IPS-18a (cell line): ENCODE data around the gene TAF1D.

ENCODE experiments used
- H3K27ac ChIP-seq: one replicate; pipeline ENCODE4 v1.5.1; 2013; ENCODE audit warnings: low read length
- H3K27me3 ChIP-seq: one replicate; pipeline ENCODE4 v1.6.1; 2013; ENCODE audit warnings: mild to moderate bottlenecking, low read length; ENCODE audit not compliant: control insufficient read depth, insufficient read depth
- H3K36me3 ChIP-seq: one replicate; pipeline ENCODE4 v1.6.1; 2013; ENCODE audit warnings: low read depth, low read length; ENCODE audit not compliant: control insufficient read depth
- H3K4me1 ChIP-seq: one replicate; pipeline ENCODE4 v1.6.1; 2013; ENCODE audit warnings: low read depth, low read length; ENCODE audit not compliant: control insufficient read depth
- H3K4me3 ChIP-seq: one replicate; pipeline ENCODE4 v1.5.1; 2013; ENCODE audit warnings: low read length
- H3K9ac ChIP-seq: one replicate; pipeline ENCODE4 v1.6.1; 2013; ENCODE audit warnings: mild to moderate bottlenecking, low read length, moderate library complexity
- H3K9me3 ChIP-seq: one replicate; pipeline ENCODE4 v1.6.1; 2013; ENCODE audit warnings: low read depth, low read length; ENCODE audit not compliant: control insufficient read depth

Gene TAF1D

GRCh38 chr11:93715797-93716396 lies 25.4 kb downstream of the TAF1D start:
- Histone ChIP-seq H3K9ac (no peak overlapping the region), H3K36me3 (peaks cover 20% of the 10 kb centered on the region), H3K27ac (no peak overlapping the region), H3K9me3 (no peaks in the 10 kb centered on the region), H3K4me3 (no peak overlapping the region), H3K4me1 (peaks cover 4% of the 10 kb centered on the region), H3K27me3 (no peaks in the 10 kb centered on the region)

- H3K9ac ChIP-seq, result no peak overlapping the region
- H3K36me3 ChIP-seq, result peaks cover 36% of the 10 kb centered on the region
These were observed 28.6 kb downstream of the TAF1D start for GRCh38 chr11:93712678-93713077.

DNA sequence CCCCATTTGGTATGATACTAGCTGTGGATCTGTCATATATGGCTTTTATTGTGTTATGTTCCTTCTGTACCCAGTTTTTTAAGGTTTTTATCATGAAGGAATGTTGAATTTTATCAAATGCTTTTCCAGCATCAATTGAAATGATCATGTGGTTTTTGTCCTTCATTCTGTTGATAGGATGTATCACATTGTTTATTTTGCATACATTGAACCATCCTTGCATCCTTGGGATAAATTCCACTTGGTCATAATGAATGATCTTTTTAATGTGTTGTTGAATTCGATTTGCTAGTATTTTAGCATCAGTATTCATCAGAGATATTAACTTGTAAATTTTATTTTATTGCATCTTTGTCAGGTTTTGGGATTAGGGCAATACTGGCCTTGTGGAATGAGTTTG lies 31.1 kb downstream of the TAF1D start:
- Histone ChIP-seq H3K9ac (no peak overlapping the region), H3K27me3 (no peaks in the 10 kb centered on the region), H3K4me1 (peaks cover 4% of the 10 kb centered on the region), H3K36me3 (peaks cover 36% of the 10 kb centered on the region), H3K9me3 (no peaks in the 10 kb centered on the region), H3K27ac (no peak overlapping the region), H3K4me3 (no peak overlapping the region)

More at GRCh38 chr11:93712678-93713077, 28.6 kb downstream of the TAF1D start:
- Histone ChIP-seq H3K4me1 (peaks cover 4% of the 10 kb centered on the region), H3K4me3 (no peak overlapping the region), H3K27ac (no peak overlapping the region), H3K9me3 (no peaks in the 10 kb centered on the region), H3K27me3 (no peaks in the 10 kb centered on the region)

DNA sequence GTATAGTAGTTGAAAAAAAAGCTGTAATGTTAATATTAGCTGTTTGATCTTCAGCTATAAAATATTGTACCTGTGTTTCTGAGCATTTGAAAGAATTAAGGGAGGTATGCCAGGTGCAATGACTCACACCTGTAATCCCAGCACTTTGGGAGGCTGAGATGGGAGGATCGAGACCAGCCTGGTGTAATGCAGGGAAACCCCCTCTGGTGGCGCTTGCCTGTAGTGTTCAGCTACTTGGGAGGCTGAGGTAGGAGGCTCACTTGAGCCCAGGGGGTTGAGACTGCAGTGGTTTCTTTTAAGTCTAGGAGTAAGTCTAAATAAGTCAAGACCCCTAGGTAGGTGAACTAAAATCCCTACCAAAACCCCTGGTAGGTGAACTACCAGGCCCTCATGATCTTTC lies 37.1 kb downstream of the TAF1D start:
- Histone ChIP-seq H3K36me3 (peaks cover 59% of the 10 kb centered on the region), H3K4me1 (no peaks in the 10 kb centered on the region), H3K9ac (no peak overlapping the region), H3K27me3 (no peaks in the 10 kb centered on the region), H3K9me3 (no peaks in the 10 kb centered on the region), H3K27ac (no peak overlapping the region), H3K4me3 (no peak overlapping the region)

DNA sequence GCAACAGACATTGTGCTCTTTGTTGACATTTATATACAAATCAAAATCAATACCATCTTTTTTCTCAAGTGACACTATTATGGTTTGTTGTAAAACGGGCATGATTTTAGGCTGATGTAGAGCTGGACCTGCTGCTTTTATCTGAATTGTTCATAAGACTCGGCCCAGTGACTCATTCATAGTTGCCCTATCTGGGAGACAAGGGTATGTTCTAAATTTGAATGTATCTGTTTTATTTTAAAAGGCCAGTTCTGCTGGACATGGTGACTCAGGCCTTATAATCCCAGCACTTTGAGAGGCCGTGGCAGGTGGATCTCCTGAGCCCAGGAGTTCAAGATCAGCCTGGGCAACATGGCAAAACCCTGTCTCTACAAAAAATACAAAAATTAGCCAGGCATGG lies 40.5 kb downstream of the TAF1D start:
- peaks cover 68% of the 10 kb centered on the region for H3K36me3 ChIP-seq
- no peak overlapping the region for H3K4me3 ChIP-seq
- no peaks in the 10 kb centered on the region for H3K27me3 ChIP-seq
- no peak overlapping the region for H3K27ac ChIP-seq
- no peak overlapping the region for H3K9ac ChIP-seq
- H3K9me3 ChIP-seq, result no peaks in the 10 kb centered on the region
- H3K4me1 ChIP-seq, result no peaks in the 10 kb centered on the region

DNA sequence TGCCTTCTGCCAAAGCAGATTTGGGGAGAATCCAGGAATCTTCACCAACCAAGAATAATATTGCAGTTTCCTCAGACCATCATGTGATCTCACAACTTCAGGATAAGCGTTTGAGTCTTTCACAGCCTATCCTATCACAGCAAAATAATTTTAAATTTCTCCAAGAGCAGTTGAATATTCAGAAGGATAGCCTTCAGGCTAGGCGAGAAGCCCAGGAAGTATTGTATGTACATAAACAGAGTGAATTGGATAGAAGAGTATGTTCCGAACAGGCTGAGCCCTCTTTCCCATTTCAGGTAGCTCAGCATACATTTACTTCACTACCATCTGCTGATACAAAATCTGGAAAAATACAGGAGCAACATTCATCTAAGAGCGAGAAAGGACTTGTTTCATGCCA lies 43.7 kb downstream of the TAF1D start:
- H3K9me3 ChIP-seq, result no peaks in the 10 kb centered on the region
- H3K27ac ChIP-seq, result no peak overlapping the region
- no peak overlapping the region for H3K9ac ChIP-seq
- H3K36me3 ChIP-seq, result peaks cover 72% of the 10 kb centered on the region
- H3K27me3 ChIP-seq, result no peaks in the 10 kb centered on the region
- no peaks in the 10 kb centered on the region for H3K4me1 ChIP-seq
- no peak overlapping the region for H3K4me3 ChIP-seq

GRCh38 chr11:93694557-93694956 lies 46.7 kb downstream of the TAF1D start:
- Histone ChIP-seq H3K27me3 (no peaks in the 10 kb centered on the region), H3K9me3 (no peaks in the 10 kb centered on the region), H3K4me1 (no peaks in the 10 kb centered on the region), H3K27ac (no peak overlapping the region), H3K9ac (no peak overlapping the region), H3K36me3 (peaks cover 74% of the 10 kb centered on the region), H3K4me3 (no peak overlapping the region)

DNA sequence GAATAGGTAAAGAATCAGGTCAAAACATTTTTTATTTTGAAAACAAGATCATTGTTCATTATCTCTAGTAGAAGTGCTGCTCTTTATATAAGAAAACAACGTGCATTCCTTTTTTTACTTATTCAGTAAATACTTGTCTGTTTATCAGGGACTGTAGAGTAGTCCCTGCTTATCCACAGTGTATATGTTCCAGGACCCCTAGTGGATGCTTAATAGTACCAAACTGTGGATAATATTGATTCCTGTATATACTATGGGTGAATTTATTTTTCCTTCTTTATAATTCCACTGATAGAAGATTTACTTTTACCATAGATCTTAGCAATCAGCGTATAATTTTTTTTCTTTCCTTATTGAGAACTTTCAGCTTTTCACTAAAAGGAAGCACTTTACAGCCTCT lies 47.2 kb downstream of the TAF1D start:
- H3K4me3 ChIP-seq, result no peak overlapping the region
- H3K4me1 ChIP-seq, result no peaks in the 10 kb centered on the region
- H3K27ac ChIP-seq, result no peak overlapping the region
- H3K36me3 ChIP-seq, result peaks cover 74% of the 10 kb centered on the region
- no peaks in the 10 kb centered on the region for H3K27me3 ChIP-seq
- no peak overlapping the region for H3K9ac ChIP-seq
- no peaks in the 10 kb centered on the region for H3K9me3 ChIP-seq

DNA sequence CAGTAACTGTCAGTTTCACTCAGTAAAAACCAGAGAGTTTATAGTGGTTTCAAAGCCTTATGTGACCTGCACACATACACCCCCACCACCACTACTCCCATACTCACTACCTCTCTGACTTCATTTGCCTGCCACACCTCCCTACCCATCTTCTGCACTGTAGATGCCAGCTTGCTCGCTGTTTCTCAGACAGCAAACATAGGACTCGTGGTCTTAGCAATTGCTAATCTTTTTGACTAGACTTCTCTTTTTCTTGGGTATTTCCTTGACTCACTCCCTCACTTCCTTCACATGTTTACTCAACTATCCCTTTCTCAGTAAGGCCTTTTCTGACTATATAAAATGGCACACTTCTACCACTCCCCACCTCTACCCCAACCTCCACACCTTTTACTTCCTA lies 52.1 kb downstream of the TAF1D start:
- Histone ChIP-seq H3K9ac (no peak overlapping the region), H3K4me3 (no peak overlapping the region), H3K9me3 (no peaks in the 10 kb centered on the region), H3K27ac (no peak overlapping the region), H3K36me3 (peaks cover 62% of the 10 kb centered on the region), H3K4me1 (no peaks in the 10 kb centered on the region), H3K27me3 (no peaks in the 10 kb centered on the region)

DNA sequence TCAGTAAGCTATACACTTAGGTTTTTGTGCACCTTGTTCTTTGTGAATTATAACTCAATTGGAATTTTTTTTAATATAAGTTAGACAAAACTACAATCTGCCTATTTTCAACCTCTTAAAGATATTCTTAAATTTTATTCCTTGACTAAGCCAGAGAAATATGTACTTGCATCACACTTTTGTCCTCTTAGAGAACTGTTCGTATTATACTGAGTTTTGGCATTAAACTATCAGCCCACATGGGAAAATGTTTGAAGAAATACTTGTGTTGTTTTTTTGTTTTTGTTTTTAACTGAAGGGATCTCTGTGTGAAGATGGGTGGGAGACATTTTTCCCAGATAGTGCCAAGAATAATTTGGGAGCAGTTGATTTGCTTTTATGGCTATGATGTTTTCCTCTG lies 54.5 kb downstream of the TAF1D start:
- peaks cover 69% of the 10 kb centered on the region for H3K36me3 ChIP-seq
- no peak overlapping the region for H3K9ac ChIP-seq
- H3K4me1 ChIP-seq, result no peaks in the 10 kb centered on the region
- no peak overlapping the region for H3K27ac ChIP-seq
- H3K9me3 ChIP-seq, result no peaks in the 10 kb centered on the region
- H3K27me3 ChIP-seq, result no peaks in the 10 kb centered on the region
- H3K4me3 ChIP-seq, result no peak overlapping the region

DNA sequence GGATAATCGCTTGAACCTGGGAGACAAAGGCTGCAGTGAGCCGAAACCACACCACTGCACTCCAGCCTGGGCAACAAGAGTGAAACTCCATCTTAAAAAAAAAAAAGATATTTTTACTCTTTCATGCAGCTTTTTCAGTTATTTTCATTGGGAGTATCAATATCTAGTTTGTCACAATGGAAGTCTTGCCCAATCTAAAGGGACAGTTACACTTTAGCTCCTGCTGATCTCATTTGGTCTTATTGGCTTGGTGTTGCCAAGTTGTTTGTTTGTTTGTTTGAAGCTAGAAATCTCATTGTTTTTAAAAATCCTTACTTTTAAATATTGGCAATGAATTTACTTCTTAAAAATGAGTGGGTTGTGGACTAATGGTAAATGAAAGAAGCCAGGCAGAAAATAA lies 55.1 kb downstream of the TAF1D start:
- no peak overlapping the region for H3K27ac ChIP-seq

More for the DNA sequence above, 55.1 kb downstream of the TAF1D start:
- H3K9ac ChIP-seq, result no peak overlapping the region
- H3K4me1 ChIP-seq, result no peaks in the 10 kb centered on the region
- no peak overlapping the region for H3K4me3 ChIP-seq
- no peaks in the 10 kb centered on the region for H3K9me3 ChIP-seq
- no peaks in the 10 kb centered on the region for H3K27me3 ChIP-seq
- H3K36me3 ChIP-seq, result peaks cover 65% of the 10 kb centered on the region
